Activated gamma-delta T cell treated with anti-CD3 and anti-CD28 coated beads, Interleukin-2, amount 50 U/mL, for 16 hours (primary cell): ENCODE measurements around the gene DDAH2.

Source experiments
- DNase-seq: peaks from one replicate; pipeline ENCODE4 v3.0.0-alpha.2; 2020; ENCODE audit warnings: low read depth

The DDAH2 gene

GRCh38 chr6:31760790-31761189, 31.7 kb upstream of the DDAH2 start:
- DNase-seq, result no peak

- no peak for DNase-seq
Observed at GRCh38 chr6:31758281-31758680, 29.2 kb upstream of the DDAH2 start.

- no peak for DNase-seq
Observed at GRCh38 chr6:31752739-31753319, 23.7 kb upstream of the DDAH2 start.

- DNase-seq, result no peak
Observed at GRCh38 chr6:31750411-31751022, 21.4 kb upstream of the DDAH2 start.

- DNase-seq, result no peak
Observed at GRCh38 chr6:31749301-31750036, 20.4 kb upstream of the DDAH2 start.

- DNase-seq, result no peak
Observed at GRCh38 chr6:31744422-31744821, 15.3 kb upstream of the DDAH2 start.

GRCh38 chr6:31742894-31743293, 13.8 kb upstream of the DDAH2 start:
- no peak for DNase-seq

GRCh38 chr6:31741815-31742214, 12.7 kb upstream of the DDAH2 start:
- DNase-seq, result no peak

- DNase-seq, result no peak
Observed at GRCh38 chr6:31740397-31741223, 11.5 kb upstream of the DDAH2 start.

GRCh38 chr6:31739639-31740396, 10.7 kb upstream of the DDAH2 start, which contains the start of gene MSH5:
MSH5 (plus strand) TSS chr6:31740005; CDS start chr6:31740467, 462 bp downstream.
- peak; percentile 91 for DNase-seq

GRCh38 chr6:31737991-31738979, 9.2 kb upstream of the DDAH2 start:
- DNase-seq, result peak; percentile 39

GRCh38 chr6:31737315-31737990, 8.4 kb upstream of the DDAH2 start:
- DNase-seq, result no peak

GRCh38 chr6:31736768-31737314, 7.7 kb upstream of the DDAH2 start:
- DNase-seq, result no peak

GRCh38 chr6:31736021-31736767, 7.1 kb upstream of the DDAH2 start, which contains the start of gene CLIC1:
CLIC1 (minus strand) TSS chr6:31736530; CDS start chr6:31736300, 230 bp downstream.
- peak; percentile 44 for DNase-seq

- peak; percentile 42 for DNase-seq
Observed at GRCh38 chr6:31734821-31735406, 5.8 kb upstream of the DDAH2 start.

GRCh38 chr6:31734247-31734820, 5.2 kb upstream of the DDAH2 start:
- no peak for DNase-seq

- DNase-seq, result no peak
Observed at GRCh38 chr6:31733734-31734133, 4.6 kb upstream of the DDAH2 start.

GRCh38 chr6:31732029-31732428, 2.9 kb upstream of the DDAH2 start:
- DNase-seq, result no peak
